RWPE2 (cell line): ENCODE measurements around the gene ARHGAP9.

ENCODE experiments used
- ATAC-seq: fragments of 200-7000 bp; cut with Tn5 transposase; 3 replicates; pipeline ENCODE4 v1.9.1; 2021; ENCODE audit warnings: low read depth
- DNase-seq: peaks from one replicate; pipeline ENCODE4 v3.0.0-alpha.2; 2020; ENCODE audit warnings: low spot score
- H3K27ac ChIP-seq: fragments of 450-650 bp; 2 replicates; pipeline ENCODE4 v1.5.1; 2017; ENCODE audit warnings: mild to moderate bottlenecking; ENCODE audit not compliant: poor library complexity, severe bottlenecking
- H3K27me3 ChIP-seq: fragments of 250-450 bp; sonication (Bioruptor Pico); 2 replicates; pipeline ENCODE4 v1.5.1; 2021; ENCODE audit warnings: mild to moderate bottlenecking, moderate library complexity; ENCODE audit not compliant: insufficient read depth, poor library complexity, severe bottlenecking
- H3K36me3 ChIP-seq: fragments of 250-450 bp; sonication (Bioruptor Pico); 2 replicates; pipeline ENCODE4 v1.5.1; 2020; ENCODE audit warnings: low read depth, mild to moderate bottlenecking, moderate library complexity
- H3K4me1 ChIP-seq: fragments of 250-450 bp; sonication (Bioruptor Pico); 2 replicates; pipeline ENCODE4 v1.5.1; 2021; ENCODE audit warnings: mild to moderate bottlenecking, moderate library complexity; ENCODE audit not compliant: insufficient read depth, poor library complexity, severe bottlenecking
- H3K4me3 ChIP-seq: fragments of 250-450 bp; sonication (Bioruptor Pico); 2 replicates; pipeline ENCODE4 v1.5.1; 2021; ENCODE audit warnings: mild to moderate bottlenecking, moderate library complexity; ENCODE audit not compliant: severe bottlenecking
- H3K9me3 ChIP-seq: fragments of 250-450 bp; sonication (Bioruptor Pico); 2 replicates; pipeline ENCODE4 v1.5.1; 2021; ENCODE audit warnings: mild to moderate bottlenecking, moderate library complexity; ENCODE audit not compliant: severe bottlenecking
- TF ChIP-seq, protein P1 (sequence below): fragments of 450-650 bp; IDR thresholded peaks from one replicate; pipeline ENCODE4 v1.5.1; 2017; ENCODE audit warnings: mild to moderate bottlenecking, moderate library complexity; ENCODE audit not compliant: poor library complexity, severe bottlenecking

The ARHGAP9 gene

DNA sequence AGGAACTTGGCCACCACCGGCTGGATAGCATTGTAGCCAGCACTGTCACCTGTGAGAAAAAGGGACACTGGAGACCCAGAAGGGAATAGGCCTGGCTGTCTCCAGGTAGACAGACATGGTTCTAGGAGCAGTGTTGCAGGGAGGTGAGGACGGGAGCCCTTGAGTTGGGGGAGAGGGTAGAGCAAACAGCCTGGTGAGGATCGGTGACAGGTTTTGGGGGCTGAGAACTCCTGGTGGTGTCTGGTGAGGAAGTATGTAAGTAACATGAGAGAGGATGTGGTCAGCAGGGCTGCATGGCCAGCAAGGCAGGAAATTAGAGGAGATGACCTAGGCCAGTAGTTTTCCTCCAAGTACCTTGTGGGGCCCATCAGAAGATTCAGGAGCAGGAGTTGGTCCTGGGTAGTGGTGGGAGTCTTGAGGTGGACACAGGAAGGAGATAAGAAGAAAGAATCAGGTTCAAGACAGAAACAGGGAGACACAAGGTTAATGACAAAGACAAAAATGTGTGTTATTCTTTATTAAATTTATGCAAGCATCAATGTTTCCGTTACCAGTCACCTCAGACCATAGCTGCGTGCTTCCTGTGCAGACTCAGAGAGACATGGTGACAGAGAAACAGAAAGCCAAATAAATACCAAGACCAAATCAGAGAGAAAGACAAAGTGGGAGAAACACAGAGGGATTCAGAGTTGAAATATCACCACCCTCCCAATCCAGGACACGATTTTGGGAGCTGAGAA is at the start of gene ARHGAP9:
Gene ARHGAP9 (minus strand): TSS at position 491 of the 740 bp plus-strand sequence. CDS start 460 bp downstream, at position 31.
- Histone ChIP-seq H3K4me3 (no peak within 1 kb of the TSS), H3K4me1 (no peaks in the 10 kb centered on the region), H3K27ac (no peak within 1 kb of the TSS), H3K36me3 (no peaks in the 10 kb centered on the region), H3K9me3 (no peaks in the 10 kb centered on the region), H3K27me3 (peaks cover 23% of the 10 kb centered on the region)
- TF ChIP-seq, protein P1, sequence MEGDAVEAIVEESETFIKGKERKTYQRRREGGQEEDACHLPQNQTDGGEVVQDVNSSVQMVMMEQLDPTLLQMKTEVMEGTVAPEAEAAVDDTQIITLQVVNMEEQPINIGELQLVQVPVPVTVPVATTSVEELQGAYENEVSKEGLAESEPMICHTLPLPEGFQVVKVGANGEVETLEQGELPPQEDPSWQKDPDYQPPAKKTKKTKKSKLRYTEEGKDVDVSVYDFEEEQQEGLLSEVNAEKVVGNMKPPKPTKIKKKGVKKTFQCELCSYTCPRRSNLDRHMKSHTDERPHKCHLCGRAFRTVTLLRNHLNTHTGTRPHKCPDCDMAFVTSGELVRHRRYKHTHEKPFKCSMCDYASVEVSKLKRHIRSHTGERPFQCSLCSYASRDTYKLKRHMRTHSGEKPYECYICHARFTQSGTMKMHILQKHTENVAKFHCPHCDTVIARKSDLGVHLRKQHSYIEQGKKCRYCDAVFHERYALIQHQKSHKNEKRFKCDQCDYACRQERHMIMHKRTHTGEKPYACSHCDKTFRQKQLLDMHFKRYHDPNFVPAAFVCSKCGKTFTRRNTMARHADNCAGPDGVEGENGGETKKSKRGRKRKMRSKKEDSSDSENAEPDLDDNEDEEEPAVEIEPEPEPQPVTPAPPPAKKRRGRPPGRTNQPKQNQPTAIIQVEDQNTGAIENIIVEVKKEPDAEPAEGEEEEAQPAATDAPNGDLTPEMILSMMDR: no peak
- DNase-seq (no peak), ATAC-seq (no peak)

DNA sequence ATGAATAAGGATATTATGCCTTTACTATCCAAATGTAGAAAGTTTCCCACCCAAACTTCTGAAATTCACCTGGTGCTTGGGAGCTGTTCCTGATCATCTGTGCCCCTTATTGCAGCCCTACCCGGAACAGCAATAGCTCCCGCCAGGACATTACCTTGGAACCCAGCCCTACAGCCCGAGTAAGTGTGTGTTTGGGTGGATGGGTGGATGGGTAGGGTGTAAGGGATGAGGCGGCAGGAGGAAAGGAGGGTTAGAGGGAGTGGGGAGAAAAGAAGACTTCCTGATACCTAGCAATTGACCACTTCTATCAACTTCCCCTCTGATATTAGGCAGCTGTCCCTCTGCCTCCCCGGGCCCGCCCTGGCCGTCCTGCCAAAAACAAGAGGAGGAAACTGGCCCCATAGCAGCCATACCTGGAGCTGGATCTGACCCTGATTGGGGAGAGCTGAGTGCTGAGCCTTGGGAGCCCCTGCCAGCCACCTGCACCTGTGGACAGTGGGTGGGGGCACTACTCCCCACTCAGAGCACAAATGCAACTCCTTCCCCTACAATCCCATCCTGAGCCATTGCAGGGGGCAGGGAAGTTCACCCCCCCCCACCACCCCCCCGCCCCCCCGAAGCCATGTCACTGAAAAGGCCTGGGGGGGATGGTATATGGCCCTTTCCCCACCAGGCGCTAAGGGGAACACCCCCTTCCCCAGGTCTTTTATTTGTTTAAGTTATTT is 49.3 kb upstream of the ARHGAP9 start:
- TF ChIP-seq, protein P1: no peak
- DNase-seq: no peak
- Histone ChIP-seq H3K4me3 (no peak overlapping the region), H3K4me1 (peaks cover under 1% of the 10 kb centered on the region), H3K9me3 (no peaks in the 10 kb centered on the region), H3K27me3 (no peaks in the 10 kb centered on the region), H3K27ac (no peak overlapping the region), H3K36me3 (peaks cover 89% of the 10 kb centered on the region)
- ATAC-seq: no peak

DNA sequence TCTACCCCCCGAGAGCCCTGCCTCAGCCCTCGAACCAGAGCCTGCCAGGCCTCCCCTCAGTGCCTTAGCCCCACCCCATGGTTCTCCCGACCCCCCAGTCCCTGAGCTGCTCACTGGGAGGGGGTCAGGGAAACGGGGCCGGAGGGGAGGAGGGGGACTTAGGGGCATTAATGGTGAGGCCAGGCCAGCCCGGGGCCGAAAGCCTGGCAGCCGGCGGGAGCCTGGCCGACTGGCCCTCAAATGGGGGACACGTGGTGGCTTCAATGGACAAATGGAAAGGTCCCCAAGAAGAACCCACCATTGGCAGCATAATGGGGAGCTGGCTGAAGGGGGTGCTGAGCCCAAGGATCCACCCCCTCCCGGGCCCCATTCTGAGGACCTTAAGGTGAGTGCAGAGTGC is 48.5 kb upstream of the ARHGAP9 start:
- H3K27me3 ChIP-seq: no peaks in the 10 kb centered on the region
- ATAC-seq (no peak), DNase-seq (no peak)
- peaks cover 4% of the 10 kb centered on the region for H3K4me1 ChIP-seq
- H3K27ac ChIP-seq: no peak overlapping the region
- peaks cover 85% of the 10 kb centered on the region for H3K36me3 ChIP-seq
- no peak overlapping the region for H3K4me3 ChIP-seq
- TF ChIP-seq, protein P1: no peak
- H3K9me3 ChIP-seq: no peaks in the 10 kb centered on the region

DNA sequence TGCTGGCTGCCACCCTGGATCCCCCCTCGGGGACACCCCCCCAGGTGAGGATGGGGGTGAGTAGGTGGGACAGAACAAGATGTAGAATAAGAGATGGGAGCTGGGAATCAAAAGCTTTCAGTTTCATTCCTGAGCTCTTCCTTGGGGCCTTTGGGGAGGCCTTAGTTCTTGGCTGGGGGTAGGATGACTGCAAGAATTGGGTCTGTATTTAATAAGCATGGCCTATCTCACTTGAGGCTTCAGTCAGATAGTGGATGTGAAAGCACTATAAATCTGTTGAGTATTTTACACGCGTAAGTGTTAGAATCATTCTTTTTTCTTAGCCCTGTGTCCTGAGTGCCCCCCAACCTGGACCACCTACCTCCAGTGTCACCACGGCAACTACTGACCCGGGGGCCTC is 47.5 kb upstream of the ARHGAP9 start:
- no peaks in the 10 kb centered on the region for H3K27me3 ChIP-seq
- DNase-seq (no peak), ATAC-seq (no peak)
- peaks cover 75% of the 10 kb centered on the region for H3K36me3 ChIP-seq
- no peak overlapping the region for H3K27ac ChIP-seq
- TF ChIP-seq, protein P1: no peak
- peaks cover 4% of the 10 kb centered on the region for H3K4me1 ChIP-seq
- H3K4me3 ChIP-seq: no peak overlapping the region
- no peaks in the 10 kb centered on the region for H3K9me3 ChIP-seq
